Prostate gland (tissue), 2 donors: ENCODE measurements around the gene BAG3.

Experiments
- POLR2A ChIP-seq: fragments of 450-650 bp; IDR thresholded peaks from one replicate; pipeline ENCODE4 v1.6.1; 2016; ENCODE audit warnings: antibody characterized with exemption, mild to moderate bottlenecking
- POLR2AphosphoS5 ChIP-seq: sonication (generic); formaldehyde crosslinking; IDR thresholded peaks from one replicate; pipeline ENCODE4 v1.6.1; 2017; ENCODE audit warnings: antibody characterized with exemption
- TF ChIP-seq, protein P1 (sequence below), 4 experiments: fragments of 200-600 bp in 2 of 4; fragments of 450-650 bp in 2 of 4; sonication (generic) in 2 of 4; IDR thresholded peaks; 1 replicate in 3 of 4; 2 replicates in 1 of 4; pipeline ENCODE4 v1.5.1; 2016 to 2019; ENCODE audit warnings: antibody characterized with exemption in 4 of 4, mild to moderate bottlenecking in 2 of 4, moderate library complexity in 2 of 4

DNA sequence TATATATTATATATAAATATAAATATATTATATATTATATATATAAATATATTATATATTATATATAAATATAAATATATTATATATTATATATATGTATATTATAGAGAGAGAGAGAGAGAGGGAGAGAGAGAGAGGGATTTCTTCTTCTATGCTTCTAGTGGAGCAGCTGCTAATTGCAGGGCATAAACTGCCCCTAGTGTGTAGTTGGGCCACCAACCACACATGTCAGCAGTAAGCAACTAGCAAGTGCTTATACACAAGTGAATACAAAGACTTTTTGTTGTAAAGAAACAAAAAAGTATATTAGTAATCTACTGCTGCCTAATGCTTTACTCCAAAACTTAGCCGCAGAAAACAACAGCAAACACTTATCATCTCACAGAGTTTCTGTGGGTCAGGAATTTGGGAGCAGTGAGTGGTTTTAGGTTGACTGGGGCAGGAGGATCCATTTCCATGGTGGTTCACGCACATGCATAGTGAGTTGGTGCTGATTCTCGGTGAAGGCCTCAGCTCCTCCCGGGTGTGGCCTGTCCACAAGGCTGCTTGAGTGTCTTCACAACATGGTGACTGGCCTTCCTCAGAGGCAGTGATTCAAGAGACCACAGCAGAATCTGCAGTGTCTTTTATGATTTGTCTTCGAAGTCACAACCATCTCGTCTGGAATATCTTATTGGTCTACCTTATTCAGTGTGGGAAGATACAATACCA, 25.5 kb upstream of the BAG3 start:
- TF ChIP-seq POLR2A (no peak), POLR2AphosphoS5 (no peak)
- TF ChIP-seq, protein P1, sequence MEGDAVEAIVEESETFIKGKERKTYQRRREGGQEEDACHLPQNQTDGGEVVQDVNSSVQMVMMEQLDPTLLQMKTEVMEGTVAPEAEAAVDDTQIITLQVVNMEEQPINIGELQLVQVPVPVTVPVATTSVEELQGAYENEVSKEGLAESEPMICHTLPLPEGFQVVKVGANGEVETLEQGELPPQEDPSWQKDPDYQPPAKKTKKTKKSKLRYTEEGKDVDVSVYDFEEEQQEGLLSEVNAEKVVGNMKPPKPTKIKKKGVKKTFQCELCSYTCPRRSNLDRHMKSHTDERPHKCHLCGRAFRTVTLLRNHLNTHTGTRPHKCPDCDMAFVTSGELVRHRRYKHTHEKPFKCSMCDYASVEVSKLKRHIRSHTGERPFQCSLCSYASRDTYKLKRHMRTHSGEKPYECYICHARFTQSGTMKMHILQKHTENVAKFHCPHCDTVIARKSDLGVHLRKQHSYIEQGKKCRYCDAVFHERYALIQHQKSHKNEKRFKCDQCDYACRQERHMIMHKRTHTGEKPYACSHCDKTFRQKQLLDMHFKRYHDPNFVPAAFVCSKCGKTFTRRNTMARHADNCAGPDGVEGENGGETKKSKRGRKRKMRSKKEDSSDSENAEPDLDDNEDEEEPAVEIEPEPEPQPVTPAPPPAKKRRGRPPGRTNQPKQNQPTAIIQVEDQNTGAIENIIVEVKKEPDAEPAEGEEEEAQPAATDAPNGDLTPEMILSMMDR (IDR thresholded peaks at IDR 0.05) = no peak
